Activated CD4-positive, alpha-beta T cell treated with anti-CD3 and anti-CD28 coated beads, Interleukin-2, amount 50 U/mL, for 4 hours (primary cell): ENCODE measurements around the gene RPL37A.
"Not testable (repeated sequence)": the region's sequence is repeated elsewhere in the genome, so short reads cannot be mapped to it uniquely, and the experiment has no call there.

Experiments used
- DNase-seq, 2 experiments: peaks; one replicate each; pipeline ENCODE4 v3.0.0-alpha.2; 2020

Gene RPL37A

DNA sequence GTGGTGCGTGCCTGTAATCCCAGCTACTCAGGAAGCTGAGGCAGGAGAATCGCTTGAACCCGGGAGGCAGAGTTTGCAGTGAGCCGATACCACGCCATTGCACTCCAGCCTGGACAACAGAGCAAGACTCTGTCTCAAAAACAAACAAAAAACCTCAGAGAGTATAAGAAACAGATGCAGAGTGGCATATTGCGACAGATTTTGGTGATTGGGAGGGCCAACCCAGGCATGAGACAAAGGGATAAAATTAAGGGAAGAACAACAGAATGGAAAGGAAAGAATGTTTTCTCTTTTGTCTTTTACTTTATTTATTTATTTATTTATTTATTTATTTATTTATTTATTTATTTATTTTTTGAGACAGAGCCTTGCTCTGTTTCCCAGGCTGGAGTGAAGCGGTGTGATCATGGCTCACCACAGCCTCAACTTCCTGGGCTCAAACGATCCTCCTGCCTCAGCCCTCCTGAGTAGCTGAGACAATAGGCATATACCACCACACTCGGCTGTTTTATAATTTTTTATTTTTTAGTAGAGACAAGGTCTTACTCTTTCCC, 20.0 kb downstream of the RPL37A start:
- DNase-seq: not testable (repeated sequence)

DNA sequence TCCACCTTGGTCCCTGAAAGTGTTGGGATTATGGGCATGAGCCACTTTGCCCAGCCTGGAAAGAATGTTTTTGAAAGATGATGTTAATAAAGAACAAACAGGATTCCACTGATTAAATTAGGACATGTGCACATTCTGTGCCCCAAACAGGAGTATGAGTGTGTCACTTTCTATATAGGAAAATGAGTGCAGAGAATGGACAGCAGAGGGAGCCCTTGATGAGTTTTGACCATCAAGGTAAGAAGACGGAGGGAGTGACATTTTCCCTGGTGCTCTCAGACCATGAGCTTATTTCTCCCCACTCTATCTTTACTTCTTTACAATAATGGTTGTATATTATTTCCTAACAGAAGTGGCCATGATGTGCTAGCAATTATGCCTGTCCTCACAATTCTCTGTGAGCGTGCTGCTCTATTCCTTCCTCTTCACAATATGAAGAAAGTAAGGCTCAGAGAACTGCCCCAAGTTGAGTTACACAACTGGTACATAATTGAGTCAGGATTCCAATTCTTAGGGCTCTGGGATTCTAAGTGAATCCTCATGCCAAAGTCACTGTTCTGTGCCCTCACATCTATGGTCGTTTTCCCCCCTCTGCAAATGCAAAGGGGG, 20.6 kb downstream of the RPL37A start:
- DNase-seq: peak; percentile 13 to 32

DNA sequence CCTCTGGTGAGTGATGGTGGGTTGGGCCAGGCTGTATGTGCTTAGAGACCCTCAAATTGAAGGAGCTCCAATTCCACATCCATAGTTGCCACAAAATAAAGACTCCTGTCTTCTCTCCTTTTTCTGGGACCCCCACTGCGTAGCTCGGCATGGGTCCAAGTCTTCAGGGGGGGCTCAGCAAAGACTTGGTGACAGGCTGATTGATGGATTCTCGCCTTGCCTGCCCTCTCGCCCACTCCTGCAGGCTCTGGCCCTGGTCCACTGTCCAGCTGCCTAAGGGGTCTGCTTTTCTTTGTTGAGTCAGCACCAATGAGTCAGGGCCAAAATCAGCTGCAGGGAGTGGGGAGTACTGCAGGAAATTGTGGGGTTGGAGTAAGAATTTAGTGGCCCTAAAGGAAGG, 21.5 kb downstream of the RPL37A start:
- no peak for DNase-seq

DNA sequence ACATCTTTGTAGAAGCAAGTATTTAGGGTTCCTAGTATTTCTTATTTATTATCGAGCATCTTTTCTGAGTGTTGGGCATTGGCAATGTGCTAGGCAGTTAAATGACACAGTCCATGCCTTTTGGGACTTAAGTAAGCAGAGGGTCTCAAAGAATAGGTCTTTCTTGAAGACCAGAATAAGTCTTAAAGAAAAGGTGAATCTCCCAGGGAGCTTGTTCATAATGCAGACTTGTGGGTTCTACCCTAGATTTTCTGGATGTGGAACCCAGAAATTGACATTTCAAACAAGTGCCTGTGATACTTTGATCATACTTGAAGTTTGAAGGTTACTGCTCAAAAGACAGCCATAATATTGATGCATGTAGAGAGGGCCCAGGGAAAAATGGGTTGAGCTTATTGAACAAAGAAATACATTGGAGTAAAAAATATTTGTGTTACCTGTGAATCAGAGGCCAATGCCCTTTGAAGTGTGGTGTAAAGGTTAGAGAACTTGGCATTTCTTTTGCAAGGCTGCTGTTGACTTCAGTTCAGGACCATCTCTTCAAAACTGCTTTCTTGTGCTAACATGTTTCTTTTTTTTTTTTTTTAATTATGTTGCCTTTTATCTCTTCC, 24.4 kb downstream of the RPL37A start:
- no peak for DNase-seq

DNA sequence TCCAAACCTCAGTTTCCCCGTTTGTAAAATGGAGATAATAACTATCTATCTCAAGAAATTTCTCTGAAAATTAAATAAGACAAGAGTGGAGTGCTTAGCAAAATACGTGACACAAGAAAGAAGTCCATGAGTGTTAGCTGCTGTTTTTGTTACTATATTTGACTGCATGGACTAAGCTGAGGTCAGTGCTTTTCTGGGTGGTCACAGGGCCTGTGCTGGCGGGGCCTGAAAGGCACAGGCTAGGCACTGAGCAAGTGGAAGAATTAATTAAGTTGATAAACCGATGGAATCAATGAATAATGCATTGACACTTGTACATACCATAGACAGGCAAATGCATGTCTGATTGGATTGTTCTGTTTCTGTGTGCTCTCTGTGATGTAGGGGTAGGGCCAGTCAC, 27.3 kb downstream of the RPL37A start:
- DNase-seq: no peak

DNA sequence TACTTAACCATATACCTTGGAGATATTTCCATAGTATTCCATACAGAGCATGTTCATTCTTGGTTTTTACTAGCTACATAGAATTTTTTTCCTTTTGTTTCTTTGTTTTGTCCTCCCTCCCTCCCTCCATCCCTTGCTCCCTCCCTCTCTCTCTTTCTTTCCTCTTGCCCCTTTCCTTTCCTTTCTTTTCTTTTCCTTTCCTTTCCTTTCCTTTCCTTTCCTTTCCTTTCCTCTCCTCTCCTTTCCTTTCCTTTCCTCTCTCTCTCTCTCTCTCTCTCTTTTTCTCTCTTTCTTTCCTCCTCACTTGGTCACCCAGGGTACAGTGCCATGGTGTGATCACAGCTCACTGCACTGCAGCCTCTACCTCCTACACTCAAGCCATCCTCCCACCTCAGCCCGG, 28.3 kb downstream of the RPL37A start:
- DNase-seq: no peak

DNA sequence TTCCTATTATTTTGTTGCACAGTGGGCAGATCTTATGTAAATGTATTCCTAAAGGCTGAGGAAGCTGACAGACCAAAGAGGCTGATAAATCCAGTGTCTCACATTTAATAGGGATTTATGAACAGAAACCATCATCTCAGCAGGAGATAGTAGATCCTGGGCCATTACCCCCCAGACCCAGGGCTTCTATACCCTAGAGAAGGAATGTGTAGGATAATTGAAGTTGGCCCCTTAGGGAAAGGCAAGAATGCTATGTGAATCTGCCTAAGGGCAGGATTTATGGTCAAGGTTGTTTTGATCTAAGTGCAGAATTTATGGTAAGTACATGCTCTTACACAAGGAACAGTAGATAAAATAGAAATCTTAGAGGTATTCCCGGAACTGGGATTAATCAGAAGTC, 29.0 kb downstream of the RPL37A start:
- DNase-seq: no peak

DNA sequence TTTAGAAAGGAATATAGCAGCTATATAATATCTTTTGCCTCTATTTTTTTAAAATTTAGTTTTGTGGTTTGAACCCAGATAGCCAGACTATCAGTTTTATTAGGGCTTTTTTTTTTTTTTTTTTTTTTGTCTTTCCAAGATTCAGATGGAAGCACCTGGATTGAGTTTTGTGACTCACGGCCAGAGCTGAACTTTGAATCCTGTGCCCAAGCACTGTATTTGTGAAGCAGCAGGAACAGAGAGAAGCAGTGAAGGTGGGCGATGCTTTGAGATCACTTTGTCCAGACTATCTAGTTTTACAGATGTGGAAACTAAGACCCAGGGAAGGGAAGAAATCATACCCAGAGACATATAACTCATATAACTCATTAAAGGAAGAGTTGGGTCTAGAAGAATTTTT, 33.9 kb downstream of the RPL37A start:
- no peak for DNase-seq

DNA sequence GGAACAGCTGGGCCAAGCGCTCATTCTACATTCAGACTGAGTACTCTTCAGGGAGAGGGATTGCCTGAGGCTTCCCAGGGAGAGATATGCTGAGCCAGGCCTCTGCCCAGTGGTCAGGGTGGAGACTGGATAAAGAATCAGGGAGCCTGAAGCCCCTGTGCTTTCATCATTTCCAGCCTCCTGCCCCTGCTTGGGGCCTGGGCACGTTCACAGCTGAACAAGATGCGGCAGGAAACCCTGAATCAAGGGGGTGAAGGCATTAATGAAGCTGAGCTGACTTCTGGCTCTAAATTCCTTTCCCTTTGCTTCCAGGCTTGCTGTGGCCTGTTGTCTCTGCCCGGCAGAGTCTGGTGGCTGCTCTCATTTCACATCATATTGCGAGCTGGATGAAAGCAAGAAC, 35.0 kb downstream of the RPL37A start:
- no peak for DNase-seq

DNA sequence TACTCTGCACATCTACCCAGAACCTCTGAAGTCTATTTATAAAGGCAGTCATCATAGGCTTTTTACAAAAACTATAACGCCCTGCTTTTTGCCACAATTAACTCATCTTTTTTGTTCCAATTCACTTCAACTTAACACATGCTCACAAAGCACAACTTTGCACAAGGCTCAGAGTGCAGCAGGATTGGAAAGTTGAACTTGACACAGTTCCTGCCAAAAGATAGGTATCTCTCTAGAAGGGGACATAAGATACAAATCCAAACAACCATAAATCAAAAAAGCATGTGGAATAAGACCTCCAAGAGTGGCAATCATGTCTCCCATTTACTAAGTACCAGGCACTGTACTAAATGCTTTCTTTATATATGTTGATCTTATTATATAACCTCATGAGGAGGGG, 36.2 kb downstream of the RPL37A start:
- DNase-seq: no peak

DNA sequence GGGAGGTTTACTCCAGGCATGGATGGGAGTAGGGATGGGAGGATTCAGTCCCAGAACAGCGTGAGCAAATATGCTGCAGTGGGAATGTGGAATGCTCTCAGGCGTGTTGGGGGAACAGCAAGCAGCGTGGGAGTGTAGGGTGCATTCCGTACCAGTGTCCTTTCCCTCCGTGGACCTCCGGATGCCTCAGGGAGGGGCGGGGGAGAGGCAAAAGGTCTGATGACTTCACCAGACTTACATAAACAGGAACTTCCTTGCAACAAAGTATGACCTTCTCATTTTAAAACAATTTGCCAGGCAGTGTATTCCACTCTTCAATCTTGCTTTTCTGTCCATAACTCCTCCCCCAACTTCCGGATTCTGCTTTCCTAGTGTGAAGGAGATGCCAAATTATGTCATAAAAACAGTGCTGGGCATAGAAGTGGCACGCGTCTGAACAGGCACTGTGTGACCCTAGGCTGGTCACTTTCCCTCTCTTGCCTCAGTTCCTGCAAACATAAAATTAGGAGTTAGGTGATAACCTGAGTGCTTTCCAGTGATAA, 36.9 kb downstream of the RPL37A start:
- DNase-seq: no peak

DNA sequence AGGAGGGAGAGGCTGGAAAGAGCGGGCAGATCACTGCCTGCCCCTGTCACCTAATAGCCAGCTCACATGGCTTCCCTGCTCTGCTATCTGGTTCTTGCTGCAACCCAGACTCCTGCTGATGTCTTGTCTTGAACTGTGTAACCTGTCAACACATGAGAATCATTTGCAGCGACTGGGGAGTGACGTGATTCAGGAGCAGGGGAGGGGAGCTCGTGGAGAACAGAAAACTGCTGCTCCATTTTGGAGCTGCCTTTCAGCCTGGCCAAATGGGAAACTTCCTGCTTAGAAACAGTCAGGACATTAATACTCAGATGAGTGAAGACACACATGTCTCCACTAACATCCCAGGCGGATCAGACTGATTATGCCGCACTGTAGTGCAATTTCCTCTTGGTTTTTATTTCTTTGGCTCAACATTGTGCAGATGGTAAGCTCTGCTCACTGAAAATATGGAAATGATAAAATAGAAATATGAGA, 38.1 kb downstream of the RPL37A start:
- DNase-seq: no peak

DNA sequence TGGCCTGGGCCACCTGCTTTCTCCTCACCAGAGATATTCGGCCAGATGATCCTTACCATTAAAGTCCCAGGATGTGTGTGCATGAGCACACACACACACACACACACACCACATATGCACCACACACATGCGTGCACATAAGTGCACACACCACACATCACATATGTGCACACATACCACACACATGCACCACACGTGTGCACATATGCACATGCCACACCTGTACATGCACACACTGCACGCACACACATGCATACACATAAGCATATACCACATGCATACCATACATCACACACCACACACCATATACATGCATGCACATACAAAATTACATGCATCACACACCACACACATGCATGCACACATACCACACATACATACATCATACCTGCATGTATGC, 38.7 kb downstream of the RPL37A start:
- no peak for DNase-seq

DNA sequence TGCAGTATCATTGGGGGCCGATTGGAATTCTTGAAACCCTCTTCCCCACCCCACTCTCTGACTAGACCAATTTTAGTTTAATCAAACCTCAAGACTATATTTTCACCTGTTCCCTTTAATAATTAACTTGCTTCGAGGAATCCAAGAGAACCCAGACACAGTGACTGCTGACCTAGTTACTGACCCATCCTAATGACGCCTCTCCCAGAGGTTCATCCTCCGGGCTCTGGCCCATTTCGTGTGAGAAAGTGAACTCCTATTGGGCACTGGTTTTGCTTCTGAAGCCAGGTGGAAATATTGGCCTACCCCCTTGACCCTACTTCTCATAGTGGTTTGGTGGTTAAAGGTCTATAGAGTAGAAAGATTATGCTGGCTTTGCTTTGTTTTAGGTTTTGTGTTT, 39.9 kb downstream of the RPL37A start:
- DNase-seq: no peak

DNA sequence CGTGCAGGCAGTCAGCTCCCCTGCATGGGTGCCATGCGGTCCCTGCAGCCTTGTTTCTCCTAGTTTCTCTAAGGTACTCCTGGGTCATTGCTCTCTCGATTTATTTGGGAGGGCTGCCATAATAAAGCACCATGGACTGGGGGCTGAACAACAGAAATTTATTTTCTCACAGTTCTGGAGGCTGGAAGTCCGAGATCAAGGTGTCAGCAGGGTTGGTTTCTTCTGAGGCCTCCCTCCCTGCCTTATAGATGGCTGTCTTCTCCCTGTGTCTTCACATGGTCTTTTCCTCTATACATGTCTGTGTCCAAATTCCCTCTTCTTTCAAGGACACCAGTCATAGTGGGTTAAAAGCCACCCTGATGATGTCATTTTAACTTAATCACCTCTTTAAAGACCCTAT, 40.5 kb downstream of the RPL37A start:
- no peak for DNase-seq

DNA sequence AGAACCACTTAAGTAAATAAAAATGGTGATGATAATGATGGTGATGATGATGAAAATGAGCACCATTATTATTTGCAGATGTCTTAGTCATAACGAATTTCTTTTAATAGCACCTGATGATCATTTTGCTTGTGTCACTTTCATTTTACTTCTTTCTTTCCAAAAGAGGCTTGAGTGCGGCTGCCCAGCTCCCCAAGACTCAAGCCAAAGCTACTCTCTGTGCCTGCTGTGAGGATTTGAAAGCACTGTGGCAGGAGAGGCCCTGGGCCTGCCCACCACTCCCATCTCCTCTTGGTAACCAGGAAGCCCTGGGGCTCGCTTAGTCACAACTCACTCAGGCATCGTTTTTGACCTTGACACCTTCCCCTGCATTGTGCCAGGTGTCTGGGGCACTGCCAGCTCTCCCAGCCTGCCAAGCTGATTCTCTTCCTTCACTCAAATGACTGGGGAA, 41.2 kb downstream of the RPL37A start:
- DNase-seq: no peak

DNA sequence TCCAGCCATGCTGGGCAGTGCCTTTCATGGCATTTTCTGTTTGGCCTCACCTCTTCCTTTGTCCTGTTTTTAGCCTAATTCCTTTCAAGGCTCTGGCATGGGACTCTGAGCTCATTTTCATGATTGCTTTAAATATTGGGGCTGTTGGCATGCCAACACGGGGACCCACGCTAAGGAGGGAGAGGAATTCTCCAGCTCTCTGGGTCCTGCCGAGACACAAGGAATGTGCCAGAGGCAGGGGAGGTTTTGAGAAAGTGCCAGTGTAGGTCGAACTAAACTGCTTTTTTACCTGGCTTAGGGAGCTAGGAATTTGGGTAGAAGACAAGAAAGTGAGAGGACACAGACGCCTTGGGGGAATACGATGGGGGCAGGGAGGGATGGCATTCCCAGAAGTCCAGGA, 42.3 kb downstream of the RPL37A start:
- DNase-seq: no peak

DNA sequence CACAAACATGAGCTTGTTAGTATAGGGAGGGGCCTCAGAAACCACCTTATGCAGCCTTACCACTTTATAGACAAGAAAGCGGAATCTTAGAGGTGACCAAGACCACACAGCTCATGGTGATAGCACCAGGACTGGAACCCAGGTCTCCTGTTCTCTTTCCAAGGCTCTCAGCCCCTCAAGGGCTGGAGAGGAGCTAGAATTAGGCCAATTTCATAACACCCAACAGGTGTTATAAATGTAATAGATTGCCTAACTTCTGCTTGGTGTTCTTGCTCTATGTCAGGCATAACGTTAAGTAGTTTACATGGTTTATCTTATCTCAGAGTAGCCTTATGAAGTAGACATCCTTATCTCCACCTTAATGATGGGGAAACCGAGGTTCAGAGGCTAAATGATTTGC, 42.9 kb downstream of the RPL37A start:
- no peak for DNase-seq

DNA sequence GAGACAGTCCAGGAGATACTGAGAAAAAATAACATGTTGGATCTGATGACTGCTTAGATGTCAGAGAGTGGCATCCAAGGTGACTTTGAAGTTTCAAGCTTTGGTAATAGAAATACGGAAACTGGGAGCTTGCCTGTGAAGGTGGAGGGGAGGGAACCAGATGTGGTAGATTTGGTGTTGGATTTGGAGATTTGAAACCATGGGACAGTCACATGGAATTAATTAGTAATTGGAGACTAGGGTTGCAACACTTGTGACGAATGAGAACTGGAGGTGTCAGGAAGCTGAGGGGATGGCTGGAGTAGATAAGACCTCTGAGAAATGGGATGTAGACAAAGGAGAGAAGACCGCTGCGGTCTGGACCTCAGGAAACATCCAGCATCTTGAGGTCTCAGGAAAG, 46.7 kb downstream of the RPL37A start:
- DNase-seq: no peak

DNA sequence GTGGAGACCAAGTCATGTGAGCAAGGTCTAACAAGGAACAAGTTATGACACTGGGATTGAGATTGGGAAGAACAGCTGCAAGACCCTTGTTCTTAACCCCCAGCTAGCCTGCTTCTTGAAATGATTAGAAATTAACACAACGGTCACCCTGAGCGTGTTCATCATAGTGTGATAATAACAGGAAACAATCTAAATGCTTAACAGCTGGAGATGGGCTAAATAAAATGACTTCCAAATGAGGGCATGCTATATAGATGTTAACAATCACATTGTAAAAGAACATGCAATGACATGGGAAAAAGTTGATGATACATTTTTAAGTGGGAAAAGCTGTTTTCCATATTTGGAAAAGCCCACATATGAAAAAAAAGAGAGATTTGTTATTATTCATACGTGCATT, 47.6 kb downstream of the RPL37A start:
- DNase-seq: no peak

DNA sequence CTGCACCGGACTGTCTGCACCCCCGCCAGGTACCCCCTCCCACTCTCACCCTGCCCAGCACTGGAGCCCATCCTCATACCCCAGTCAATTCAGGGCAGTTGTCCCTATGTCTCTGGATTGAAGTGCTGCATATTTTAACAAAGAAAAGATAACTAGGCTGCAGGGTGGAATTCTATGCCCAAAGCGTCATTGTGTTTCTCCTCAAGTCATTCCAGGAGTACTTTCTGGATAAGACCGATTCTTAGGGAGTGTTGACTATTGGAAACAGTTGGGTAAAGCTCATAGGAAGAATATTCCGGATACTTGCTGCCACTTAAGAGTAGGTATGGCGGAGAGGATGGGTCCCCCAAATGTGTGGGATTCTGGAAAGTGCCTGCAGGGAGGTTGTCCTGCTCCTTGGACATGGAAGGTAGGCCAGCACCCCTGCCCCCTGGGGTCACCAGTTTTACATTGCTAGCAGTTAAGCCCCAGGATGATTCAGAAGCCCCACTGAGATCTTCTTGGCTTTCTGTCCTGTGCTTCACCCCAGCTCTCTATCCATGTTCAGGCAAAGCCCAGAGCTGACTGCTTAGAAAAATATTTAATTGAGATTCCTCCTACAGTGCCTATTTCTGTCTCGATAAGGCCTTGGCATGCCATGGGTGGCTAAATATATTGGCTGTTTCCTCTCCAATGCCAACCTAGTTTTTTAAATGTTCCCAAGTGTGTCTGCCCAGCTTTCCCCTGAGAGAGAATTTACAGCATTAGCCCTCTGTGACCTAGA, 48.2 kb downstream of the RPL37A start:
- DNase-seq: no peak

DNA sequence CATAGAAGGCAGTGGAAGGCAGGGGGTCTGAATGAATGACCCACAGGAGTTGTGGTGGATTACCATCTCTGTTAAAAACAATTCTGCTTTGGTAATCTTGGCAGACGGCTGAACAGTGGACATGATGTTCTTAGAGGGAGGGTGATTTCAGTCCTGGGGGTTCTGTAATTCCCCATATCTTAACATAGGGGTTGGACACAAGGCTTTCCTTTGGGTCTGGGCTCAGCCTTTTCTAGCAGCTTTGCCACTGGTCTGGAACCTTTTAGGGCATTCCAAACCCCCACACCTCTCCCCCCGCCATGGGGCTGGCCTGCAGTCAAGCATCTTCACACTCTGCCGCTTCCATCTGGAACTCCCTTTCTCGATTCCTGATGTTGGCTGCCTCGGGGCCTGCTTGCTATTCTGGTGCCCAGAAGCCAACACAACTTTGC, 50.3 kb downstream of the RPL37A start:
- DNase-seq: no peak

DNA sequence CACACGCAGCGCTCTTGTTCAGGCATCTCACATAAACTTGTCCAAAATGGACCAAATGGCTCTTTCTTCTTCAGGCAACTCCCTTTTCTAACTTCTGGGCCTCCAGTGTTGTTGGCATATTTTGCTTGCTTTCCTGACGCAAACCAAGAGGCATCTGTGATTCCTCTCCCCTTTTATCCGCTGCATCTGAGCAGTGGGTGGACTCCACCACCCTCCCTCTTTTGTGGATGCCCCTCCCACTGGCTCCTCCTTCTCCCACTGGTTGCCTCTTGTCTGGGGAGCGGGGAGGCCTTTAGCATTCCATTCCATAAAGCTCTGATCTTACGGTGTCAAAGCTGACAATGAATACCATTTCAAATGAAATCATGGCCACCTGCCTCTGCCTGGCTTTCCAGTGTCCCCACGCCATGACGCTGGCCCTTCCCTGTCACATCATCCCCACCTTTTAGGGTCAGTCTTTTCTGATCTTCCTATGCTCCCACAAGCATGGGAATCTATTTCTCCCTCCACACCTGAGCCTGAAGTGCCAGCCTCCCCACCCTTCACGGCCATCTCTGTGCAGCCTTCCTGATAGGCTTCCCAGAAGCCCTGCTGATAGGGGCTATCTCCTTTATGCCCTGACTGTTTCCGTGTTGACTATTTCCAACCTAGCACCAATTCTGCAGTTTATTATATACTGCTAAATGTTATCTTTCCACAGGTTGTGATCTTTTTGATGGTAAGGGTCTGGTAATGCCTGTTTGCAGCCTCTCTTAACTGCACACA, 51.5 kb downstream of the RPL37A start:
- no peak for DNase-seq
